B cell (primary cell): ENCODE results near the gene PGP.

Experiments
- CTCF ChIP-seq: fragments of 200-600 bp; IDR thresholded peaks from one replicate; pipeline ENCODE4 v1.8.0; 2022; ENCODE audit warnings: antibody characterized with exemption, mild to moderate bottlenecking
- EZH2 ChIP-seq: IDR thresholded peaks from 2 replicates; pipeline ENCODE4 v1.6.1; 2012; ENCODE audit warnings: borderline replicate concordance, low read depth, mild to moderate bottlenecking, moderate library complexity, low read length; ENCODE audit not compliant: insufficient read depth, poor library complexity, severe bottlenecking

- TF ChIP-seq CTCF = no peak
- no peak for TF ChIP-seq EZH2
Measured at GRCh38 chr16:2199621-2200139, 15.0 kb downstream of the PGP start.
